ENCODE measurements around the gene LSM10. TPM values are rescaled to one million over a fixed set of nuclear protein-coding genes. Genes with fewer than 3 reads are reported as not detected.

LSM10 gene
- total RNA-seq, 1 donor = 6.2 TPM

- Histone ChIP-seq H3K79me2 (ENCODE audit: insufficient read depth, low read length) (peaks cover 45% of the 10 kb centered on the region), H3K4me3 (ENCODE audit: insufficient read depth, low read length) (no peak overlapping the region), H2AFZ (ENCODE audit: low read length) (no peak overlapping the region), H3K27me3 (ENCODE audit: insufficient read depth, low read length) (no peaks in the 10 kb centered on the region), H3K9me3 (ENCODE audit: low read depth, low read length) (no peaks in the 10 kb centered on the region), H3K4me1 (ENCODE audit: insufficient read depth, low read length) (peaks cover 7% of the 10 kb centered on the region), H3K36me3 (ENCODE audit: insufficient read depth, low read length) (peaks cover 34% of the 10 kb centered on the region), H3K4me2 (ENCODE audit: insufficient read depth, low read length) (no peak overlapping the region), H3K27ac (ENCODE audit: low read depth, low read length) (no peak overlapping the region), H4K20me1 (ENCODE audit: insufficient read depth, low read length) (no peaks in the 10 kb centered on the region)
- DNase-seq (ENCODE audit: insufficient read length, low spot score, missing footprints) = peak; percentile 30
- TF ChIP-seq CTCF (IDR thresholded peaks at IDR 0.05; ENCODE audit: extremely low read depth, low read depth, low read length) = no peak
Measured at GRCh38 chr1:36359911-36360550, 37.7 kb downstream of the LSM10 start.

DNA sequence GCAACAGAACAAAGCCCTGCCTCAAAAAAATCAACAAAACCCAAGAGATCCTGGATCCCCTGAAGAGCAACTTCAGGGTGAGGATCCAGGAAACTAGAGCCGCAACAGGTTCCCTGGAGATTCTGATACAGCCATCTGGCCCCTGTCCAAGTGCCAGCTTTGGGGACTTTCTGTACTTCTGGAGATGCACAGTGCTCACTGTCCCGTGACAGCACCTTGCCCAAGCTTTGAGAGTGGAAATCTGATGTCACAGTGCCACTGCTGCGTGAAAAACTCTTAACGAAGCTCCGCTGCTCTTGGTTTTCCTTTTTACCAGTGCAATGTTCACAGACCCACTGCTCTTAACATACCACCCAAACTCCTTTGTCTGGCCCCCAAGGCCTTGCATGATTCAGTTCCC lies 38.3 kb downstream of the LSM10 start:
- Histone ChIP-seq H3K27me3 (ENCODE audit: insufficient read depth, low read length) (no peaks in the 10 kb centered on the region), H3K4me2 (ENCODE audit: insufficient read depth, low read length) (no peak overlapping the region), H3K36me3 (ENCODE audit: insufficient read depth, low read length) (peaks cover 40% of the 10 kb centered on the region), H3K9me3 (ENCODE audit: low read depth, low read length) (no peaks in the 10 kb centered on the region), H4K20me1 (ENCODE audit: insufficient read depth, low read length) (no peaks in the 10 kb centered on the region), H3K79me2 (ENCODE audit: insufficient read depth, low read length) (peaks cover 45% of the 10 kb centered on the region), H2AFZ (ENCODE audit: low read length) (no peak overlapping the region), H3K4me3 (ENCODE audit: insufficient read depth, low read length) (no peak overlapping the region), H3K4me1 (ENCODE audit: insufficient read depth, low read length) (peaks cover 6% of the 10 kb centered on the region), H3K27ac (ENCODE audit: low read depth, low read length) (no peak overlapping the region)
- no peak for DNase-seq (ENCODE audit: insufficient read length, low spot score, missing footprints)
- no peak for TF ChIP-seq CTCF (IDR thresholded peaks at IDR 0.05; ENCODE audit: extremely low read depth, low read depth, low read length)

- peaks cover 45% of the 10 kb centered on the region for H3K36me3 ChIP-seq (ENCODE audit: insufficient read depth, low read length)
- no peak for TF ChIP-seq CTCF (IDR thresholded peaks at IDR 0.05; ENCODE audit: extremely low read depth, low read depth, low read length)
- peaks cover 40% of the 10 kb centered on the region for H3K79me2 ChIP-seq (ENCODE audit: insufficient read depth, low read length)
Measured at GRCh38 chr1:36358514-36359084, 39.1 kb downstream of the LSM10 start.

DNA sequence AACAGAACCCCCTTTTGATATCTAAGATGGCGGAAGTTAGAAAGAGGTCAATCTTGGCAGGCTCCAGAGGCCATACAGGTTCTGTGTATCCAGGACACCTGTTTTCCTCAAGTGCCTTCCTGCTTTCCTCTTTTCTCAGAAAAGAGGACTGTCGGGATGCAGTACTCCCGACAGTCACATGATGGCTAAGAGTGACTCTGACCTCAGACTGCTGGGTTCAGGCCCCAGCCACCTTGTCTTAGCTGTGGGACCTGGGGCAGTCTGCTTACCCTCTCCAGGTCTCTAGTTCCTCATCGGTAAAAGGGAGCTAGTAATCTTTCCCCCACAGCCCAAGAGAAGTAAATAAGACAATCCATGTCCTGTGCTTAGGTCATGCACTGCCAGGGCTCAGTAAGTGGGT lies 41.9 kb downstream of the LSM10 start:
- no peak overlapping the region for H3K4me3 ChIP-seq (ENCODE audit: insufficient read depth, low read length)
- peaks cover 15% of the 10 kb centered on the region for H3K79me2 ChIP-seq (ENCODE audit: insufficient read depth, low read length)
- peaks cover 35% of the 10 kb centered on the region for H3K4me1 ChIP-seq (ENCODE audit: insufficient read depth, low read length)
- no peak overlapping the region for H2AFZ ChIP-seq (ENCODE audit: low read length)
- peak; percentile 65 for DNase-seq (ENCODE audit: insufficient read length, low spot score, missing footprints)
- no peaks in the 10 kb centered on the region for H3K9me3 ChIP-seq (ENCODE audit: low read depth, low read length)
- H3K27me3 ChIP-seq (ENCODE audit: insufficient read depth, low read length) = no peaks in the 10 kb centered on the region
- no peak overlapping the region for H3K27ac ChIP-seq (ENCODE audit: low read depth, low read length)
- H4K20me1 ChIP-seq (ENCODE audit: insufficient read depth, low read length) = no peaks in the 10 kb centered on the region
- H3K36me3 ChIP-seq (ENCODE audit: insufficient read depth, low read length) = peaks cover 32% of the 10 kb centered on the region
- no peak for TF ChIP-seq CTCF (IDR thresholded peaks at IDR 0.05; ENCODE audit: extremely low read depth, low read depth, low read length)
- no peak overlapping the region for H3K4me2 ChIP-seq (ENCODE audit: insufficient read depth, low read length)

More at GRCh38 chr1:36358514-36359084, 39.1 kb downstream of the LSM10 start:
- Histone ChIP-seq H3K4me1 (ENCODE audit: insufficient read depth, low read length) (peaks cover 7% of the 10 kb centered on the region), H3K4me3 (ENCODE audit: insufficient read depth, low read length) (no peak overlapping the region), H3K27me3 (ENCODE audit: insufficient read depth, low read length) (no peaks in the 10 kb centered on the region), H2AFZ (ENCODE audit: low read length) (no peak overlapping the region), H4K20me1 (ENCODE audit: insufficient read depth, low read length) (no peaks in the 10 kb centered on the region), H3K4me2 (ENCODE audit: insufficient read depth, low read length) (no peak overlapping the region), H3K27ac (ENCODE audit: low read depth, low read length) (no peak overlapping the region), H3K9me3 (ENCODE audit: low read depth, low read length) (no peaks in the 10 kb centered on the region)
- DNase-seq (ENCODE audit: insufficient read length, low spot score, missing footprints) = no peak

Measured in osteoblast (primary cell).